HL-60 (cell line): ENCODE data around the gene CFAP221.

Source experiments
- CTCF ChIP-seq: IDR thresholded peaks from one replicate; pipeline ENCODE4 v1.5.1; 2011; ENCODE audit warnings: low read length, control low read depth, inconsistent platforms; ENCODE audit not compliant: insufficient read depth
- POLR2AphosphoS5 ChIP-seq: IDR thresholded peaks from 2 replicates; pipeline ENCODE4 v1.6.1; 2012; ENCODE audit warnings: low read depth
- REST ChIP-seq: IDR thresholded peaks from 2 replicates; pipeline ENCODE4 v1.6.1; 2012; ENCODE audit warnings: low read depth; ENCODE audit not compliant: insufficient replicate concordance

GRCh38 chr2:119691651-119692245 is 147.5 kb downstream of the CFAP221 start:
- TF ChIP-seq CTCF (no peak), POLR2AphosphoS5 (no peak), REST (no peak)
